Fibroblast of lung (primary cell): Measurements from ENCODE around the gene KCNMA1. TPM values are rescaled to one million over a fixed set of nuclear protein-coding genes. Genes with fewer than 3 reads are reported as not detected.

Experiments used
- DNase-seq, 2 donors: peaks; one replicate each; pipeline versions ENCODE4 v3.0.0 to v3.0.0-alpha.2; 2010; ENCODE audit warnings: low read depth in 2 of 2
- H2AFZ ChIP-seq: 2 replicates; pipeline ENCODE4 v1.5.1; 2012; ENCODE audit warnings: low read length, control low read depth, inconsistent platforms
- H3K27ac ChIP-seq: 2 replicates; pipeline ENCODE4 v1.5.1; 2011; ENCODE audit warnings: low read length, control low read depth; ENCODE audit not compliant: insufficient read depth
- H3K27me3 ChIP-seq: 2 replicates; pipeline ENCODE4 v1.5.1; 2011; ENCODE audit warnings: mild to moderate bottlenecking, low read length; ENCODE audit not compliant: control insufficient read depth, insufficient read depth
- H3K36me3 ChIP-seq: 2 replicates; pipeline ENCODE4 v1.5.1; 2011; ENCODE audit warnings: low read length; ENCODE audit not compliant: control insufficient read depth, insufficient read depth
- H3K4me1 ChIP-seq: 2 replicates; pipeline ENCODE4 v1.5.1; 2011; ENCODE audit warnings: low read length; ENCODE audit not compliant: control insufficient read depth, insufficient read depth; ENCODE audit errors: extremely low read depth
- H3K4me2 ChIP-seq: 2 replicates; pipeline ENCODE4 v1.5.1; 2011; ENCODE audit warnings: low read length, control low read depth; ENCODE audit not compliant: insufficient read depth; ENCODE audit errors: extremely low read depth
- H3K4me3 ChIP-seq, 4 experiments: fragments of 200-600 bp in 1 of 4; sonication (generic) in 1 of 4; replicated peaks in 1 of 4; 2 replicates each; pipeline ENCODE4 v1.5.1; 2011 to 2016; ENCODE audit warnings: low read length in 4 of 4, low read depth in 3 of 4, mild to moderate bottlenecking in 3 of 4, control low read depth in 2 of 4, inconsistent platforms in 1 of 4, mixed read lengths in 1 of 4; ENCODE audit not compliant: insufficient read depth in 1 of 4; ENCODE audit errors: control extremely low read depth in 1 of 4
- H3K79me2 ChIP-seq: 2 replicates; pipeline ENCODE4 v1.5.1; 2012; ENCODE audit warnings: mild to moderate bottlenecking, low read length, inconsistent platforms; ENCODE audit not compliant: control insufficient read depth, insufficient read depth
- H3K9ac ChIP-seq: 2 replicates; pipeline ENCODE4 v1.5.1; 2011; ENCODE audit warnings: mild to moderate bottlenecking, low read length, control low read depth; ENCODE audit not compliant: insufficient read depth
- H3K9me3 ChIP-seq: 2 replicates; pipeline ENCODE4 v1.5.1; 2012; ENCODE audit warnings: low read depth, low read length; ENCODE audit not compliant: control insufficient read depth, insufficient read depth
- H4K20me1 ChIP-seq: 2 replicates; pipeline ENCODE4 v1.5.1; 2011; ENCODE audit warnings: low read length; ENCODE audit not compliant: control insufficient read depth, insufficient read depth; ENCODE audit errors: extremely low read depth
- EZH2 ChIP-seq: IDR thresholded peaks from 2 replicates; pipeline ENCODE4 v1.5.1; 2012; ENCODE audit warnings: low read length, control low read depth, mild to moderate bottlenecking; ENCODE audit errors: missing control alignments
- polyA plus RNA-seq, 2 donors: library from polyadenylated mRNA; depleted of rRNA in 1 of 2; stranded (reverse) in 1 of 2; unstranded in 1 of 2; fragments of >200 nt; gene quantifications; 2 replicates each; pipeline ENCODE4 v1.2.1, GENCODE V29; 2011 to 2012; ENCODE audit warnings: missing spikeins in 1 of 2
- total RNA-seq: library from RNA; depleted of rRNA; stranded (reverse); fragments of >200 nt; gene quantifications from 2 replicates; pipeline ENCODE4 v1.2.1, GENCODE V29; 2014
- TF ChIP-seq, protein P1 (sequence below), 2 donors: IDR thresholded peaks in 1 of 2; conservative IDR thresholded peaks in 1 of 2; 1 replicate in 1 of 2; 2 replicates in 1 of 2; pipeline ENCODE4 v1.5.1; 2011 to 2012; ENCODE audit warnings: low read length in 2 of 2, control low read depth in 1 of 2, inconsistent platforms in 1 of 2, low read depth in 1 of 2, mild to moderate bottlenecking in 1 of 2

Gene KCNMA1
- total and polyA plus RNA-seq, 2 donors (not counting 1 experiment from before 2014, with no cell fraction given): 31.0 to 138 TPM

DNA sequence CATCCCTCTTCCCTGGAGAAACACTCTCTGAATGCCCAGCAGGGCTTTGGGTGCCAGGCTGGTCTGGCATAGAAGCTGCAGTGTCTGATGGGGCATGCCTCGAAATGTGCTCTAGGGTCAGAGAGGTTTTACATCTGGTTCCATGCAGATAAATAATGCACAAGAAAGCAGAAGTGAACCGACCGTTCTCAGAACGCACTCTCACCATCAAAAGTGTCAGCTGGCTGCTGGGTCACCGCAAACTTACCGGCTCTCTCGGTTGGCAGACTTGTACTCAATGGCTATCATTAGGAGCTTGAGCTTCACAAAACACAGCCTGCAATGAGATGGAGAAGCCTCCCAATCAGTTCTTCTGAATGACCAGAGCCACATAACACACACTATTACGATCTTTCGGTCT, 610.0 kb downstream of the KCNMA1 start:
- Histone ChIP-seq H3K9ac (no peak overlapping the region), H3K27ac (no peak overlapping the region), H3K9me3 (no peaks in the 10 kb centered on the region), H4K20me1 (no peaks in the 10 kb centered on the region), H3K4me3 (no peak overlapping the region), H3K79me2 (no peaks in the 10 kb centered on the region), H3K4me2 (no peak overlapping the region), H3K27me3 (no peaks in the 10 kb centered on the region), H3K36me3 (no peaks in the 10 kb centered on the region), H3K4me1 (no peaks in the 10 kb centered on the region), H2AFZ (no peak overlapping the region)
- TF ChIP-seq, protein P1, sequence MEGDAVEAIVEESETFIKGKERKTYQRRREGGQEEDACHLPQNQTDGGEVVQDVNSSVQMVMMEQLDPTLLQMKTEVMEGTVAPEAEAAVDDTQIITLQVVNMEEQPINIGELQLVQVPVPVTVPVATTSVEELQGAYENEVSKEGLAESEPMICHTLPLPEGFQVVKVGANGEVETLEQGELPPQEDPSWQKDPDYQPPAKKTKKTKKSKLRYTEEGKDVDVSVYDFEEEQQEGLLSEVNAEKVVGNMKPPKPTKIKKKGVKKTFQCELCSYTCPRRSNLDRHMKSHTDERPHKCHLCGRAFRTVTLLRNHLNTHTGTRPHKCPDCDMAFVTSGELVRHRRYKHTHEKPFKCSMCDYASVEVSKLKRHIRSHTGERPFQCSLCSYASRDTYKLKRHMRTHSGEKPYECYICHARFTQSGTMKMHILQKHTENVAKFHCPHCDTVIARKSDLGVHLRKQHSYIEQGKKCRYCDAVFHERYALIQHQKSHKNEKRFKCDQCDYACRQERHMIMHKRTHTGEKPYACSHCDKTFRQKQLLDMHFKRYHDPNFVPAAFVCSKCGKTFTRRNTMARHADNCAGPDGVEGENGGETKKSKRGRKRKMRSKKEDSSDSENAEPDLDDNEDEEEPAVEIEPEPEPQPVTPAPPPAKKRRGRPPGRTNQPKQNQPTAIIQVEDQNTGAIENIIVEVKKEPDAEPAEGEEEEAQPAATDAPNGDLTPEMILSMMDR (conservative IDR thresholded peaks at IDR 0.05 in 1 of 2, IDR thresholded peaks at IDR 0.05 in 1 of 2; ENCODE audit: low read depth in 1 of 2, low read length in 2 of 2): no peak
- no peak for TF ChIP-seq EZH2
- no peak for DNase-seq

DNA sequence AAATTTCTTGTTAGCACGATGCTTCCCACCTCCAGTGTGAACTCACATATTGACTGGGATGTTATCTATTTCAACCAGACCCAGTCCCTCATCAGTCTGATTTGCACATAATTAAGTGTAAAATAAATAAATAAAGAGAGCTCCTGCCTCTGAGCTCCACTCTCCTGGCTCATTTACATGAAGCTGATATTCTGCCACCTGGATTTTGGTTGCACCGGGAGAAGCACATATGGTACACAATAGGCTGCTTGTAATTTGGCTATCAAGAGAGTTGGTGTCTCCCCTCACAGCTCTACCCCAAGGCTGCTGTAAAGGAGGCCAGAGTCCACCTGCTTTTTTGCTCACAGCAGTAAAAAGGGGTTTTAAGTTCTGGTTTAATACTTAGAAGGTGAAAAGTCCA, 610.5 kb downstream of the KCNMA1 start:
- Histone ChIP-seq H3K4me3 (no peak overlapping the region), H3K4me1 (no peaks in the 10 kb centered on the region), H3K4me2 (no peak overlapping the region), H3K9ac (no peak overlapping the region), H4K20me1 (no peaks in the 10 kb centered on the region), H3K27ac (no peak overlapping the region), H3K9me3 (no peaks in the 10 kb centered on the region), H2AFZ (no peak overlapping the region), H3K79me2 (no peaks in the 10 kb centered on the region), H3K36me3 (no peaks in the 10 kb centered on the region), H3K27me3 (no peaks in the 10 kb centered on the region)
- TF ChIP-seq, protein P1 (conservative IDR thresholded peaks at IDR 0.05 in 1 of 2, IDR thresholded peaks at IDR 0.05 in 1 of 2; ENCODE audit: low read depth in 1 of 2, low read length in 2 of 2): no peak
- TF ChIP-seq EZH2: no peak
- DNase-seq: no peak

DNA sequence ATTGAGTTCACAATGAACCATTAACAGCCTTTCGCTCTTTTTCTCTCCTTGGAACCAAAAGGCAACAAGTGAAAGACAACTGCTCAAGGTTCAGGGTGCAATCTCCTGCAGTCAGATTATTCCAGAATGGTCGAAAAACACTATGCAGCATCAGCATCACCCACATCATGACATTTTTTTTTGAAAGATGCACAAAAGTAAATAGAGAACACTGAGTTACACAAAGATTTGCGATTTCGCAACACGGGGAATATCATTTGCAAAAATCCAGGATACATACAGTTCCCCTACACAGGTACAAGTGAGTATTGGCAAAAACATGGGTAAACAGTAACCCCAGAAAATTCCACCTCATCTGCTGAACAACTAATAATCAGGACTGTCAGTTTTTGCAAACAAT, 611.5 kb downstream of the KCNMA1 start:
- no peak for DNase-seq
- Histone ChIP-seq H3K36me3 (no peaks in the 10 kb centered on the region), H3K9me3 (no peaks in the 10 kb centered on the region), H3K9ac (no peak overlapping the region), H3K4me3 (no peak overlapping the region), H3K27me3 (no peaks in the 10 kb centered on the region), H3K27ac (no peak overlapping the region), H3K4me2 (no peak overlapping the region), H2AFZ (no peak overlapping the region), H3K79me2 (no peaks in the 10 kb centered on the region), H4K20me1 (no peaks in the 10 kb centered on the region), H3K4me1 (no peaks in the 10 kb centered on the region)
- TF ChIP-seq, protein P1 (conservative IDR thresholded peaks at IDR 0.05 in 1 of 2, IDR thresholded peaks at IDR 0.05 in 1 of 2; ENCODE audit: low read depth in 1 of 2, low read length in 2 of 2): no peak
- no peak for TF ChIP-seq EZH2
